HCT116 (cell line): ENCODE results near the gene THSD4. TPM values are rescaled to one million over a fixed set of nuclear protein-coding genes. Genes with fewer than 3 reads are reported as not detected.

Experiments
- ATAC-seq: fragments of 200-7000 bp; cut with Tn5 transposase; 2 replicates; pipeline ENCODE4 v1.9.1; 2020; ENCODE audit warnings: mild to moderate bottlenecking, moderate library complexity
- BruUV-seq: library from RNA; stranded (reverse); fragments of 400-500 nt; replicated peaks from 2 replicates; lab custom pipeline; 2021; lab: Mats Ljungman, UMichigan
- CTCF ChIA-PET: fragments of 300-600 bp; sonication (Branson Sonifier 250); formaldehyde crosslinking; loops from one replicate; lab custom pipeline; 2021; ENCODE audit warnings: antibody characterized with exemption; lab: Charles Lee
- POLR2A ChIA-PET: fragments of 300-600, 350-600 bp; sonication (Branson Sonifier 250); formaldehyde crosslinking; loops from one replicate; lab custom pipeline; 2021; ENCODE audit warnings: antibody characterized with exemption; lab: Charles Lee
- RAD21 ChIA-PET, 2 experiments: fragments of 300-600 bp; sonication (Branson Sonifier 250); formaldehyde crosslinking; loops; one replicate each; lab custom pipeline; 2023; ENCODE audit warnings: low total read pairs in 2 of 2; ENCODE audit not compliant: uncharacterized antibody in 2 of 2, unreplicated experiment in 2 of 2, low non-redundant PET in 1 of 2; lab: Charles Lee
- DNase-seq: peaks from one replicate; pipeline ENCODE4 v3.0.0-alpha.2; 2010; ENCODE audit warnings: low read depth, low spot score
- H2AFZ ChIP-seq: fragments of 200-600 bp; shearing (Covaris generic), sonication (generic); 2 replicates; pipeline ENCODE4 v1.6.1; 2017; ENCODE audit warnings: low read depth, mixed run types, mixed read lengths, antibody characterized with exemption, low read length; ENCODE audit not compliant: poor library complexity, severe bottlenecking
- H3K27ac ChIP-seq: 2 replicates; pipeline ENCODE4 v1.5.1; 2012; ENCODE audit warnings: low read depth, low read length
- H3K27me3 ChIP-seq: fragments of 200-600 bp; sonication (generic); 2 replicates; pipeline ENCODE4 v1.6.1; 2016; ENCODE audit warnings: mixed run types, low read length, mixed read lengths; ENCODE audit not compliant: insufficient read depth
- H3K36me3 ChIP-seq, 2 experiments: fragments of 200-500 bp in 1 of 2; fragments of 200-600 bp in 1 of 2; sonication (Bioruptor generic) in 1 of 2; sonication (generic) in 1 of 2; 2 replicates each; pipeline versions ENCODE4 v1.5.1 to v1.6.1; 2014 to 2016; ENCODE audit warnings: low read length in 2 of 2, inconsistent platforms in 1 of 2, mixed read lengths in 1 of 2, mixed run types in 1 of 2; ENCODE audit not compliant: insufficient read depth in 2 of 2, control insufficient read depth in 1 of 2
- H3K4me1 ChIP-seq, 2 experiments: fragments of 200-600 bp in 1 of 2; sonication (generic) in 1 of 2; 2 replicates each; pipeline versions ENCODE4 v1.5.1 to v1.6.1; 2012 to 2017; ENCODE audit warnings: low read length in 2 of 2, inconsistent platforms in 1 of 2, mild to moderate bottlenecking in 1 of 2, mixed read lengths in 1 of 2, mixed run types in 1 of 2, moderate library complexity in 1 of 2; ENCODE audit not compliant: insufficient read depth in 2 of 2, control insufficient read depth in 1 of 2
- H3K4me2 ChIP-seq: fragments of 200-600 bp; sonication (generic); 2 replicates; pipeline ENCODE4 v1.6.1; 2017; ENCODE audit warnings: mixed run types, low read length, mixed read lengths
- H3K4me3 ChIP-seq, 2 experiments: fragments of 200-600 bp in 1 of 2; sonication (generic) in 1 of 2; replicated peaks in 1 of 2; 2 replicates each; pipeline ENCODE4 v1.5.1; 2011 to 2016; ENCODE audit warnings: low read length in 2 of 2, control low read depth in 1 of 2, low read depth in 1 of 2, mild to moderate bottlenecking in 1 of 2, mixed read lengths in 1 of 2, mixed run types in 1 of 2
- H3K79me2 ChIP-seq: fragments of 200-600 bp; sonication (generic); 2 replicates; pipeline ENCODE4 v1.6.1; 2017; ENCODE audit warnings: mild to moderate bottlenecking, mixed run types, low read length, moderate library complexity, mixed read lengths; ENCODE audit not compliant: insufficient read depth
- H3K9ac ChIP-seq: fragments of 200-600 bp; sonication (generic); 2 replicates; pipeline ENCODE4 v1.6.1; 2016; ENCODE audit warnings: low read length, mixed read lengths
- H3K9me2 ChIP-seq: fragments of 200-600 bp; sonication (generic), shearing (Covaris generic); 2 replicates; pipeline ENCODE4 v1.6.1; 2017; ENCODE audit warnings: mixed run types, mild to moderate bottlenecking, moderate library complexity; ENCODE audit not compliant: insufficient read depth
- H3K9me3 ChIP-seq, 2 experiments: fragments of 200-500 bp in 1 of 2; fragments of 200-600 bp in 1 of 2; sonication (Bioruptor generic) in 1 of 2; sonication (generic) in 1 of 2; 2 replicates each; pipeline ENCODE4 v1.6.1; 2014 to 2017; ENCODE audit warnings: low read length in 2 of 2, mixed read lengths in 2 of 2, inconsistent platforms in 1 of 2, low read depth in 1 of 2, mild to moderate bottlenecking in 1 of 2, mixed run types in 1 of 2, moderate library complexity in 1 of 2; ENCODE audit not compliant: control insufficient read depth in 1 of 2, insufficient read depth in 1 of 2
- H4K20me1 ChIP-seq: fragments of 200-600 bp; sonication (generic), shearing (Covaris generic); 2 replicates; pipeline ENCODE4 v1.6.1; 2017; ENCODE audit warnings: mixed run types, mild to moderate bottlenecking, moderate library complexity; ENCODE audit not compliant: insufficient read depth
- CBX3 ChIP-seq: IDR thresholded peaks from 2 replicates; pipeline ENCODE4 v1.6.1; 2012; ENCODE audit warnings: low read depth
- CEBPB ChIP-seq: IDR thresholded peaks from 2 replicates; pipeline ENCODE4 v1.6.1; 2012; ENCODE audit warnings: low read depth
- CTCF ChIP-seq, 3 experiments: fragments of 200-600 bp in 1 of 3; sonication (generic) in 1 of 3; IDR thresholded peaks in 2 of 3; conservative IDR thresholded peaks in 1 of 3; 2 replicates each; pipeline ENCODE4 v1.5.1; 2012 to 2017; ENCODE audit warnings: low read depth in 2 of 3, low read length in 2 of 3, antibody characterized with exemption in 1 of 3, borderline replicate concordance in 1 of 3, control low read depth in 1 of 3, mild to moderate bottlenecking in 1 of 3, mixed read lengths in 1 of 3, mixed run types in 1 of 3, moderate library complexity in 1 of 3; ENCODE audit not compliant: insufficient read depth in 1 of 3
- ELF1 ChIP-seq: IDR thresholded peaks from 2 replicates; pipeline ENCODE4 v1.6.1; 2012; ENCODE audit warnings: low read depth, borderline replicate concordance
- EZH2phosphoT487 ChIP-seq: fragments of 200-600 bp; IDR thresholded peaks from 2 replicates; pipeline ENCODE4 v1.6.1; 2018; ENCODE audit warnings: antibody characterized with exemption, borderline replicate concordance
- JUND ChIP-seq: IDR thresholded peaks from 2 replicates; pipeline ENCODE4 v1.6.1; 2012
- POLR2A ChIP-seq: IDR thresholded peaks from 2 replicates; pipeline ENCODE4 v1.7.0; 2011; ENCODE audit warnings: borderline replicate concordance; ENCODE audit not compliant: insufficient read depth, insufficient read length; ENCODE audit errors: extremely low read depth
- POLR2AphosphoS5 ChIP-seq: IDR thresholded peaks from 2 replicates; pipeline ENCODE4 v1.6.1; 2011; ENCODE audit warnings: mild to moderate bottlenecking, low read depth, low read length, moderate library complexity
- RAD21 ChIP-seq: IDR thresholded peaks from 2 replicates; pipeline ENCODE4 v1.6.1; 2012; ENCODE audit warnings: low read depth, mild to moderate bottlenecking
- SIN3A ChIP-seq: IDR thresholded peaks from 2 replicates; pipeline ENCODE4 v1.6.1; 2012; ENCODE audit warnings: low read depth
- SRF ChIP-seq: IDR thresholded peaks from 2 replicates; pipeline ENCODE4 v1.6.1; 2012; ENCODE audit warnings: low read depth
- TCF7L2 ChIP-seq: IDR thresholded peaks from 2 replicates; pipeline ENCODE4 v1.7.0; 2011; ENCODE audit warnings: borderline replicate concordance, inconsistent platforms; ENCODE audit not compliant: insufficient read depth, insufficient read length; ENCODE audit errors: extremely low read depth
- intact Hi-C: fragments of 100-400 bp; cut with micrococcal nuclease; formaldehyde crosslinking; loops from 2 replicates; pipeline ENCODE4 v1.10.0; 2022
- total RNA-seq: library from RNA; stranded (reverse); gene quantifications from one replicate; pipeline ENCODE4 v1.2.1, GENCODE V29; 2021; ENCODE audit not compliant: unreplicated experiment

THSD4 gene
- total RNA-seq, 1 experiment from 2014 or later: 30.5 TPM

GRCh38 chr15:71302861-71303410 is 187.7 kb downstream of the THSD4 start:
- no peak for TF ChIP-seq POLR2A
- no peak for TF ChIP-seq CEBPB
- no peak for TF ChIP-seq SIN3A
- no peak for TF ChIP-seq JUND
- TF ChIP-seq POLR2AphosphoS5: no peak
- no peak for TF ChIP-seq ELF1
- no peak for TF ChIP-seq CBX3
- TF ChIP-seq SRF: no peak
- TF ChIP-seq RAD21: no peak
- no peak for TF ChIP-seq TCF7L2
- TF ChIP-seq EZH2phosphoT487: no peak
- no peak for TF ChIP-seq CTCF (IDR thresholded peaks at IDR 0.05 in 2 of 3, conservative IDR thresholded peaks at IDR 0.05 in 1 of 3; ENCODE audit: borderline replicate concordance in 1 of 3, insufficient read depth in 1 of 3, low read depth in 2 of 3, low read length in 2 of 3)
- TF ChIP-seq, all 23 proteins: peak for 0
- no TSS peak for BruUV-seq

More at GRCh38 chr15:71302861-71303410, 187.7 kb downstream of the THSD4 start:
- Histone ChIP-seq H3K9me3 (no peaks in the 10 kb centered on the region; a peak in 1 of 4 replicates), H3K4me3 (no peak overlapping the region), H3K27me3 (no peaks in the 10 kb centered on the region), H3K79me2 (no peaks in the 10 kb centered on the region), H3K4me2 (no peak overlapping the region), H3K9ac (no peak overlapping the region), H3K27ac (no peak overlapping the region), H2AFZ (no peak overlapping the region), H3K36me3 (no peaks in the 10 kb centered on the region), H3K9me2 (no peaks in the 10 kb centered on the region), H4K20me1 (no peaks in the 10 kb centered on the region), H3K4me1 (peaks cover 7 to 22% of the 10 kb centered on the region in 2 experiments; a peak in 3 of 4 replicates)
- CTCF ChIA-PET: no interaction called here
- RAD21 ChIA-PET: no interaction called here
- POLR2A ChIA-PET: interaction anchor here (0.6 kb wide), 1 partner anchor 925 kb away, joined by 4 read pairs; no protein-coding TSS in a partner anchor
- no peak for DNase-seq
- intact Hi-C loops: no loop called here
- no peak for ATAC-seq
